GM12874 (cell line): ENCODE measurements around the gene ELOVL6.

Experiments used
- CTCF ChIP-seq: IDR thresholded peaks from 2 replicates; pipeline ENCODE4 v1.5.1; 2011; ENCODE audit warnings: low read depth, mild to moderate bottlenecking, control low read depth, low read length, moderate library complexity; ENCODE audit not compliant: insufficient read depth

Gene ELOVL6

GRCh38 chr4:110155654-110156053, 42.8 kb downstream of the ELOVL6 start:
- no peak for TF ChIP-seq CTCF

DNA sequence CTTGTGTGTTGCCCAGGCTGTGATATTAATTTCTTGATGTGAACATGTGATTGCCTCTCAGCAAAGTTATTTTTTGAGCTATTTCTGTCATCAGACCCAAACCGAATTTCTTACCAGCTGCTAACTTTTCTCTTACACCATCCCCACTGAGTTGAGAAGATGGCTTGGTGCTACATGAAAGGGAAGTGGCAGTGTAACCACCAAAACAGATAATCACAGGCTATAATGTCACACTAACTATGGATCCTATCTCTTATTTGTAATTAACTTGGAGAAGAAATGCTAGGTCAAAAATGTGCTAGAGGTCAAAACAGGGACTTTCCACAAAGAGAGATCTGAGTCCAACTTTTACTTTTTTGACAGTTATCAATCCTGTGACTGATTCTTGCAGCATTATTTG, 43.8 kb downstream of the ELOVL6 start:
- no peak for TF ChIP-seq CTCF

DNA sequence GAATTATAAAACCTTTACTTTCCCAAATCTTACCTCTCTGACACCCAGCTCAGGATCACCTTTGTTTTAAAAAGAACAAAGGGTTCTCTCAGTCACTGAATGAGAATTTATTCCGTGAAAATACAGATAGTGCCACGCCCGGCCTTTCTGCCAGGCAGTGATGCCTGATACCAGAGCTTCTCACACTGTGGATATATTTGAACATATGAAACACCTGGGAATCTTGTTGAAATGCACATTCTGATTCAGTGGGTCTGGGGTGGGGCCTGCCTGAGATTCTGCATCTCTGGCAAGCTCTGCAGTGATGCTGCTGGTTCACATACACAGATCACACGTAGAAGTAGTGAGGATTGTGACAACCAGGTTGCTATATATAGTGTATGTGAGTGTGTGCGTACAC, 46.0 kb downstream of the ELOVL6 start:
- TF ChIP-seq CTCF, result no peak

- TF ChIP-seq CTCF, result no peak
Measured at GRCh38 chr4:110149089-110149488, 49.3 kb downstream of the ELOVL6 start.

GRCh38 chr4:110142461-110142860, 56.0 kb downstream of the ELOVL6 start:
- TF ChIP-seq CTCF, result no peak

DNA sequence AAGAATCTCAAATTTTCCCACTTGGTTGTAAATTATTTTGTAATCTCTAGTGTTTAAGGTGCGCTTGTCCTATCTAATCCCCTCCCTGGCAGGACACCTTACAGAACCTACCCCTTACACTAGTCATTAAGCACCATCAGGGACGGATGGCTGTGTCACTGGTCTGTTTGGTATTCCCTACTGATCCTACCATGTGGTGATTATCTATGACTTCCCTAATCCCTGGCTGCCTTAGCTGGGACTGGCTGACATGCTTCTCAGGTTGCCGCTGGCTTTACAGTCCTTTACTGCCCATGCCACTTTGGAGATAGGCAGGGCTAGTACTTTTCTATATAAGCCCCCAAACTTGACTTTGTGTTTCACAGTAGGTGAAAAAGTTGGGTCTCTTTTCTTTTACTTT, 58.6 kb downstream of the ELOVL6 start:
- no peak for TF ChIP-seq CTCF

- no peak for TF ChIP-seq CTCF
Measured at GRCh38 chr4:110139111-110139510, 59.3 kb downstream of the ELOVL6 start.

GRCh38 chr4:110138551-110138950, 59.9 kb downstream of the ELOVL6 start:
- TF ChIP-seq CTCF, result no peak
